8988T (cell line): ENCODE data around the gene MRGPRE.
"Not testable (repeated sequence)": the region's sequence is repeated elsewhere in the genome, so short reads cannot be mapped to it uniquely, and the experiment has no call there.

ENCODE experiments used
- DNase-seq: peaks from one replicate; pipeline ENCODE4 v3.0.0; 2011

The MRGPRE gene

GRCh38 chr11:3231851-3232744 is at the start of gene MRGPRE:
Gene MRGPRE (minus strand): TSS chr11:3232417. CDS start chr11:3228799, 3,618 bp downstream.
- DNase-seq = peak; percentile 27

GRCh38 chr11:3281146-3281545 is 48.9 kb upstream of the MRGPRE start:
- DNase-seq = not testable (repeated sequence)

GRCh38 chr11:3280662-3281061 is 48.4 kb upstream of the MRGPRE start:
- DNase-seq = not testable (repeated sequence)

- DNase-seq = not testable (repeated sequence)
Observed at GRCh38 chr11:3278922-3279321, 46.7 kb upstream of the MRGPRE start.

- not testable (repeated sequence) for DNase-seq
Observed at GRCh38 chr11:3273629-3274028, 41.4 kb upstream of the MRGPRE start.

GRCh38 chr11:3262548-3262947 is 30.3 kb upstream of the MRGPRE start:
- DNase-seq = not testable (repeated sequence)

GRCh38 chr11:3261831-3262230 is 29.6 kb upstream of the MRGPRE start:
- DNase-seq = not testable (repeated sequence)

GRCh38 chr11:3257509-3257908 is 25.3 kb upstream of the MRGPRE start:
- DNase-seq = not testable (repeated sequence)

- DNase-seq = not testable (repeated sequence)
Observed at GRCh38 chr11:3255241-3255640, 23.0 kb upstream of the MRGPRE start.

- not testable (repeated sequence) for DNase-seq
Observed at GRCh38 chr11:3254773-3255172, 22.6 kb upstream of the MRGPRE start.

GRCh38 chr11:3245071-3245470 is 12.9 kb upstream of the MRGPRE start:
- no peak for DNase-seq

GRCh38 chr11:3243880-3244279 is 11.7 kb upstream of the MRGPRE start:
- no peak for DNase-seq

GRCh38 chr11:3237119-3237518 is 4.9 kb upstream of the MRGPRE start:
- DNase-seq = no peak

GRCh38 chr11:3234846-3235245 is 2.6 kb upstream of the MRGPRE start:
- peak; percentile 2 for DNase-seq

GRCh38 chr11:3232956-3233355 is 739 bp upstream of the MRGPRE start:
- peak; percentile 3 for DNase-seq

GRCh38 chr11:3231550-3231850 is 717 bp downstream of the MRGPRE start:
- DNase-seq = peak; percentile 25

- peak; percentile 19 for DNase-seq
Observed at GRCh38 chr11:3230636-3231549, 1.3 kb downstream of the MRGPRE start.

- DNase-seq = peak; percentile 23
Observed at GRCh38 chr11:3229673-3230630, 2.3 kb downstream of the MRGPRE start.

- peak; percentile 9 for DNase-seq
Observed at GRCh38 chr11:3228445-3228829, 3.8 kb downstream of the MRGPRE start.

GRCh38 chr11:3227568-3228444 is 4.4 kb downstream of the MRGPRE start:
- DNase-seq = peak; percentile 13

- peak; percentile 18 for DNase-seq
Observed at GRCh38 chr11:3226846-3227567, 5.2 kb downstream of the MRGPRE start.
